H1 (cell line): Measurements from ENCODE around the gene TAF3. TPM values are rescaled to one million over a fixed set of nuclear protein-coding genes. Genes with fewer than 3 reads are reported as not detected.

Source experiments
- CTCF ChIA-PET: fragments of 300-600 bp; sonication (Branson Sonifier 250); formaldehyde crosslinking; loops from one replicate; lab custom pipeline; 2021; ENCODE audit not compliant: partially characterized antibody; lab: Charles Lee
- POLR2A ChIA-PET: fragments of 300-600 bp; sonication (Branson Sonifier 250); formaldehyde crosslinking; loops from one replicate; lab custom pipeline; 2021; ENCODE audit warnings: inconsistent platforms; ENCODE audit not compliant: partially characterized antibody; lab: Charles Lee
- DNase-seq, 2 experiments: peaks; one replicate each; pipeline versions ENCODE4 v3.0.0 to v3.0.0-alpha.2; 2010 to 2022; ENCODE audit warnings: low spot score in 2 of 2, low read depth in 1 of 2, mixed read lengths in 1 of 2
- FAIRE-seq: peaks from 2 replicates; lab custom pipeline; 2011; peaks lifted over from hg19 to GRCh38; lab: Jason Lieb, UNC
- H2AFZ ChIP-seq: 2 replicates; pipeline ENCODE4 v1.8.1; 2012; ENCODE audit warnings: low read length, inconsistent platforms
- H2AK5ac ChIP-seq: 2 replicates; pipeline ENCODE4 v1.6.1; 2013; ENCODE audit warnings: low read depth, low read length
- H2BK120ac ChIP-seq: replicated peaks from 2 replicates; pipeline ENCODE3; 2013; ENCODE audit warnings: low read depth, low read length, inconsistent platforms
- H2BK12ac ChIP-seq: 2 replicates; pipeline ENCODE4 v1.6.1; 2013; ENCODE audit warnings: low read depth, low read length
- H2BK15ac ChIP-seq: 2 replicates; pipeline ENCODE4 v1.6.1; 2013; ENCODE audit warnings: low read length
- H2BK20ac ChIP-seq: 2 replicates; pipeline ENCODE4 v1.6.1; 2013; ENCODE audit warnings: low read length
- H2BK5ac ChIP-seq: 2 replicates; pipeline ENCODE4 v1.6.1; 2013; ENCODE audit warnings: low read depth, low read length
- H3K14ac ChIP-seq: 2 replicates; pipeline ENCODE4 v1.6.1; 2013; ENCODE audit warnings: inconsistent platforms; ENCODE audit not compliant: insufficient read length
- H3K18ac ChIP-seq: 2 replicates; pipeline ENCODE4 v1.6.1; 2013; ENCODE audit warnings: low read length; ENCODE audit errors: extremely low read depth
- H3K23ac ChIP-seq: 2 replicates; pipeline ENCODE4 v1.6.1; 2013; ENCODE audit warnings: inconsistent platforms; ENCODE audit not compliant: insufficient read length
- H3K23me2 ChIP-seq: 2 replicates; pipeline ENCODE4 v1.6.1; 2013; ENCODE audit warnings: low read depth, low read length
- H3K27ac ChIP-seq: 2 replicates; pipeline ENCODE4 v1.6.1; 2011; ENCODE audit warnings: low read depth, low read length, inconsistent platforms
- H3K27me3 ChIP-seq, 4 experiments: replicated peaks in 1 of 4; 1 replicate in 1 of 4; 2 replicates in 3 of 4; pipeline versions ENCODE4 v1.6.1 to v1.8.1; 2011 to 2013; ENCODE audit warnings: low read length in 3 of 4, mild to moderate bottlenecking in 3 of 4, inconsistent platforms in 2 of 4, mixed read lengths in 2 of 4, moderate library complexity in 1 of 4; ENCODE audit not compliant: control insufficient read depth in 3 of 4, insufficient read depth in 3 of 4; ENCODE audit errors: extremely low read depth in 1 of 4
- H3K36me3 ChIP-seq, 4 experiments: 2 replicates each; pipeline versions ENCODE4 v1.6.1 to v1.8.1; 2011 to 2013; ENCODE audit warnings: mild to moderate bottlenecking in 4 of 4, low read length in 3 of 4, moderate library complexity in 2 of 4, control low read depth in 1 of 4, inconsistent platforms in 1 of 4; ENCODE audit not compliant: insufficient read depth in 4 of 4, control insufficient read depth in 2 of 4
- H3K4ac ChIP-seq: replicated peaks from 2 replicates; pipeline ENCODE3; 2013; ENCODE audit warnings: low read length, low read depth, mixed read lengths, inconsistent platforms; ENCODE audit not compliant: insufficient read length
- H3K4me1 ChIP-seq, 4 experiments: replicated peaks in 1 of 4; 1 replicate in 1 of 4; 2 replicates in 3 of 4; pipeline versions ENCODE4 v1.6.1 to v1.8.1; 2011 to 2013; ENCODE audit warnings: low read length in 3 of 4, inconsistent platforms in 2 of 4, mixed read lengths in 1 of 4; ENCODE audit not compliant: insufficient read depth in 4 of 4, control insufficient read depth in 3 of 4
- H3K4me2 ChIP-seq, 2 experiments: 2 replicates each; pipeline versions ENCODE4 v1.6.1 to v1.8.1; 2011 to 2013; ENCODE audit warnings: low read depth in 2 of 2, low read length in 2 of 2, control low read depth in 1 of 2, inconsistent platforms in 1 of 2, mild to moderate bottlenecking in 1 of 2; ENCODE audit not compliant: insufficient read depth in 1 of 2
- H3K4me3 ChIP-seq, 4 experiments: fragments of 200-600, 300-600 bp in 1 of 4; sonication (generic), shearing (Covaris generic), sonication (Bioruptor Twin) in 1 of 4; 2 replicates each; pipeline versions ENCODE4 v1.5.1 to v1.8.1; 2011 to 2016; ENCODE audit warnings: low read length in 4 of 4, low read depth in 3 of 4, control low read depth in 2 of 4, inconsistent platforms in 2 of 4, mild to moderate bottlenecking in 2 of 4, mixed read lengths in 1 of 4, moderate library complexity in 1 of 4; ENCODE audit not compliant: insufficient read depth in 2 of 4; ENCODE audit errors: extremely low read depth in 1 of 4
- H3K56ac ChIP-seq: replicated peaks from 2 replicates; pipeline ENCODE3; 2013; ENCODE audit warnings: low read depth, mild to moderate bottlenecking, mixed read lengths, low read length, inconsistent platforms; ENCODE audit not compliant: insufficient read length
- H3K79me1 ChIP-seq: 2 replicates; pipeline ENCODE4 v1.6.1; 2013; ENCODE audit warnings: low read depth, low read length, control low read depth
- H3K79me2 ChIP-seq, 2 experiments: 2 replicates each; pipeline versions ENCODE4 v1.6.1 to v1.8.1; 2012 to 2013; ENCODE audit warnings: low read length in 2 of 2, mild to moderate bottlenecking in 2 of 2, inconsistent platforms in 1 of 2; ENCODE audit not compliant: insufficient read depth in 2 of 2, control insufficient read depth in 1 of 2
- H3K9ac ChIP-seq, 4 experiments: replicated peaks in 1 of 4; 1 replicate in 1 of 4; 2 replicates in 3 of 4; pipeline versions ENCODE4 v1.6.1 to v1.8.1; 2011 to 2013; ENCODE audit warnings: low read depth in 3 of 4, low read length in 3 of 4, control low read depth in 2 of 4, mild to moderate bottlenecking in 2 of 4, moderate library complexity in 2 of 4, inconsistent platforms in 1 of 4; ENCODE audit errors: extremely low read depth in 1 of 4
- H3K9me3 ChIP-seq, 2 experiments: 2 replicates each; pipeline versions ENCODE4 v1.6.1 to v1.8.1; 2012 to 2013; ENCODE audit warnings: mild to moderate bottlenecking in 2 of 2, moderate library complexity in 2 of 2, control low read depth in 1 of 2, inconsistent platforms in 1 of 2, low read depth in 1 of 2, low read length in 1 of 2, mixed read lengths in 1 of 2; ENCODE audit not compliant: insufficient read depth in 2 of 2
- H4K20me1 ChIP-seq, 2 experiments: replicated peaks in 1 of 2; 2 replicates each; pipeline versions ENCODE3 to v1.8.1; 2011 to 2013; ENCODE audit warnings: inconsistent platforms in 2 of 2, low read length in 2 of 2, mild to moderate bottlenecking in 1 of 2; ENCODE audit not compliant: insufficient read depth in 2 of 2, control insufficient read depth in 1 of 2
- H4K5ac ChIP-seq: 2 replicates; pipeline ENCODE4 v1.6.1; 2013; ENCODE audit warnings: low read length, low read depth, mixed read lengths, inconsistent platforms; ENCODE audit not compliant: insufficient read length
- H4K8ac ChIP-seq: 2 replicates; pipeline ENCODE4 v1.8.0; 2013; ENCODE audit warnings: mild to moderate bottlenecking, moderate library complexity, low read length, inconsistent platforms; ENCODE audit not compliant: insufficient read depth; ENCODE audit errors: extremely low read depth
- H4K91ac ChIP-seq: replicated peaks from 2 replicates; pipeline ENCODE3; 2013; ENCODE audit warnings: low read length, mixed read lengths, inconsistent platforms; ENCODE audit not compliant: insufficient read length
- CBX5 ChIP-seq: fragments of 300-800, 300-1000 bp; sonication (generic); IDR thresholded peaks from 2 replicates; pipeline ENCODE4 v1.7.1; 2016; ENCODE audit warnings: antibody characterized with exemption, low read length, low read depth
- EP300 ChIP-seq, 2 experiments: IDR thresholded peaks; 1 replicate in 1 of 2; 2 replicates in 1 of 2; pipeline ENCODE4 v1.6.1; 2011 to 2012; ENCODE audit warnings: low read depth in 2 of 2, low read length in 2 of 2, mild to moderate bottlenecking in 2 of 2, borderline replicate concordance in 1 of 2, inconsistent platforms in 1 of 2, moderate library complexity in 1 of 2
- HDAC2 ChIP-seq, 2 experiments: fragments of 300-600 bp in 1 of 2; sonication (generic) in 1 of 2; IDR thresholded peaks; 2 replicates each; pipeline ENCODE4 v1.6.1; 2011 to 2012; ENCODE audit warnings: low read depth in 2 of 2, low read length in 2 of 2, mild to moderate bottlenecking in 2 of 2, moderate library complexity in 2 of 2, borderline replicate concordance in 1 of 2, inconsistent platforms in 1 of 2
- KDM4A ChIP-seq: IDR thresholded peaks from one replicate; pipeline ENCODE4 v1.7.1; 2012; ENCODE audit warnings: low read depth, mild to moderate bottlenecking, moderate library complexity, low read length, inconsistent platforms; ENCODE audit not compliant: severe bottlenecking
- MAFK ChIP-seq: IDR thresholded peaks from 2 replicates; pipeline ENCODE4 v1.6.1; 2012; ENCODE audit warnings: low read depth, mild to moderate bottlenecking, improper control_type of control experiment, low read length
- RBBP5 ChIP-seq: IDR thresholded peaks from 2 replicates; pipeline ENCODE4 v1.7.1; 2012; ENCODE audit warnings: low read depth, mild to moderate bottlenecking, inconsistent platforms, low read length, moderate library complexity, borderline replicate concordance
- SAP30 ChIP-seq: fragments of 300-600 bp; sonication (generic); IDR thresholded peaks from 2 replicates; pipeline ENCODE4 v1.7.1; 2012; ENCODE audit warnings: low read length, moderate library complexity, mild to moderate bottlenecking, inconsistent platforms; ENCODE audit not compliant: insufficient read depth, insufficient replicate concordance
- TEAD4 ChIP-seq: IDR thresholded peaks from 2 replicates; pipeline ENCODE4 v1.6.1; 2012; ENCODE audit warnings: low read depth, low read length, inconsistent platforms, mixed read lengths
- whole genome bisulfite sequencing, 2 experiments: shearing (Covaris generic) in 1 of 2; methylation state at CpG; one replicate each; pipeline versions ENCODE4 v1.1.6 to v1.1.7; 2013 to 2015; ENCODE audit warnings: low lambda C conversion rate in 2 of 2, mixed read lengths in 2 of 2, inconsistent platforms in 1 of 2, low coverage in 1 of 2, missing lambda C conversion rate in 1 of 2; ENCODE audit not compliant: insufficient replicate concordance in 2 of 2, insufficient coverage in 1 of 2, insufficient read length in 1 of 2; ENCODE audit errors: extremely low coverage in 1 of 2, missing lambda C conversion rate in 1 of 2; 5-methylcytosine and 5-hydroxymethylcytosine counted together
- polyA plus RNA-seq, 7 experiments: library from polyadenylated mRNA; depleted of rRNA in 3 of 7; stranded (reverse) in 5 of 7; unstranded in 2 of 7; fragments of >200 nt in 5 of 7; fragments of 200-250 nt in 2 of 7; gene quantifications; 1 replicate in 5 of 7; 2 replicates in 1 of 7; 4 replicates in 1 of 7; pipeline versions ENCODE4 v1.2.1 to v1.2.3, GENCODE V29; 2011 to 2013; ENCODE audit warnings: missing spikeins in 2 of 7, mixed read lengths in 2 of 7
- total RNA-seq: library from RNA; stranded (reverse); fragmentation: NEBNext Ultra II Directional; extraction: Animal tissue kit (Norgen Biotek cat#: 25700); gene quantifications from 2 replicates; pipeline ENCODE4 v1.2.1, GENCODE V29; 2021

TAF3 gene
- total and polyA plus RNA-seq, 2 of the 8 experiments (the other 6 are each of a cell fraction or from before 2014, with no cell fraction given), result 1.5 to 11.2 TPM

DNA sequence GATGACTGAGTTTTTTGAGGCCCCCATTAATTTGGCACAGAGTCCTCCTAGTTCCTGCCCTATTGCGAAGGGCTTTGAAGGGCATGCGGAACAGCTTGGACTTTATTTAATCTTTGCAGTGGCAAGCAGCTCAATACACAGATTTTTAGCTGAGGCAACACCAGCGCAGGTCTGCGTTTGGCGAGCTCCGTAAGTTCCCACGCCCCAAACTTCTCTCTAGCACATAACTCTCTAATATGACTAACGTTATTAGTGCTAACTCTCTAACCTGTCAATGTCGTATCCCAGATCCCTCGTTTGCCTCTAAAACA lies 366 bp upstream of the TAF3 start:
- H3K27ac ChIP-seq, result 0 out of 2 replicates have a peak overlapping the region, but pooled peaks have one; percentile 51
- H2BK12ac ChIP-seq, result no peak overlapping the region
- H3K79me1 ChIP-seq, result peaks cover 8% of the 10 kb centered on the region
- no peak overlapping the region for H3K56ac ChIP-seq
- peak overlapping the region; percentile 85 to 99 for H3K4me2 ChIP-seq
- H4K20me1 ChIP-seq, result peaks cover 0 to 10% of the 10 kb centered on the region in 2 experiments
- peak overlapping the region; percentile 83 for H2BK5ac ChIP-seq
- H2AK5ac ChIP-seq, result no peak overlapping the region
- H2BK15ac ChIP-seq, result no peak overlapping the region
- FAIRE-seq (no peak), DNase-seq (no peak)
- H3K9ac ChIP-seq, result peak overlapping the region in 3 of 4 experiments; percentile 51 to 92 (median 91); a peak in 6 of 7 replicates
- POLR2A ChIA-PET, result interaction anchor here (1.0 to 3.5 kb wide), 13 partner anchors 9 to 263 kb away, joined by 3 to 28 read pairs (median 4); partner anchors contain the start of genes ATP5F1C and KIN
- peak overlapping the region; percentile 98 for H2AFZ ChIP-seq
- peak overlapping the region; percentile 74 to 100 (median 100) for H3K4me3 ChIP-seq
- no peak overlapping the region for H2BK120ac ChIP-seq
- no peaks in the 10 kb centered on the region for H3K27me3 ChIP-seq
- CTCF ChIA-PET, result interaction anchor here (0.9 to 1.1 kb wide), 2 partner anchors 9 to 19 kb away, joined by 3 read pairs; no protein-coding TSS in a partner anchor
- no peak overlapping the region for H4K8ac ChIP-seq
- H3K14ac ChIP-seq, result no peak overlapping the region
- 0% methylated on average over 10 of the region's 10 CpGs; no CpG with 5 or more reads in 1 of the 2 experiments for WGBS, 2 experiments
- peaks cover 0 to 7% (median 2%) of the 10 kb centered on the region in 4 experiments; a peak in 3 of 7 replicates for H3K4me1 ChIP-seq
- no peak overlapping the region for H3K4ac ChIP-seq
- no peaks in the 10 kb centered on the region; a peak in 1 of 4 replicates for H3K9me3 ChIP-seq
- TF ChIP-seq KDM4A, result peak; percentile 60
- no peak for TF ChIP-seq EP300 (IDR thresholded peaks at IDR 0.05; ENCODE audit: borderline replicate concordance in 1 of 2, low read depth in 2 of 2, low read length in 2 of 2)
- TF ChIP-seq MAFK, result no peak
- TF ChIP-seq CBX5, result no peak
- no peak for TF ChIP-seq RBBP5
- TF ChIP-seq HDAC2 (IDR thresholded peaks at IDR 0.05; ENCODE audit: borderline replicate concordance in 1 of 2, low read depth in 2 of 2, low read length in 2 of 2), result 0 out of 4 replicates have a peak, but pooled peaks of 1 of the 2 experiments have one; percentile 68
- no peak for TF ChIP-seq TEAD4
- TF ChIP-seq SAP30, result peak; percentile 83
- peaks cover 16% of the 10 kb centered on the region for H3K23me2 ChIP-seq
- no peaks in the 10 kb centered on the region; a peak in 1 of 8 replicates for H3K36me3 ChIP-seq
- H4K5ac ChIP-seq, result peak overlapping the region; percentile 8
- no peak overlapping the region for H2BK20ac ChIP-seq
- H4K91ac ChIP-seq, result peak overlapping the region; percentile 1
- H3K23ac ChIP-seq, result no peak overlapping the region
- peak overlapping the region; percentile 83 for H3K18ac ChIP-seq
- H3K79me2 ChIP-seq, result peaks cover 3 to 23% of the 10 kb centered on the region in 2 experiments
